GM21619 (cell line): ENCODE results near the gene ETV6.

Experiments used
- ATAC-seq: cut with Tn5 transposase; IDR thresholded peaks from one replicate; pipeline ENCODE4 v1.9.1; 2021; ENCODE audit not compliant: unreplicated experiment

The ETV6 gene

GRCh38 chr12:11846488-11846887, 197.0 kb downstream of the ETV6 start:
- ATAC-seq: no peak

- ATAC-seq: no peak
These were observed 198.1 kb downstream of the ETV6 start for GRCh38 chr12:11847539-11847938.

- ATAC-seq: no peak
These were observed 200.5 kb downstream of the ETV6 start for GRCh38 chr12:11849757-11850504.

GRCh38 chr12:11853126-11853525, 203.7 kb downstream of the ETV6 start:
- ATAC-seq: no peak

GRCh38 chr12:11854011-11854499, 204.6 kb downstream of the ETV6 start:
- no peak for ATAC-seq

- no peak for ATAC-seq
These were observed 206.5 kb downstream of the ETV6 start for GRCh38 chr12:11855983-11856374.

GRCh38 chr12:11856971-11857370, 207.5 kb downstream of the ETV6 start:
- no peak for ATAC-seq

GRCh38 chr12:11859705-11860425, 210.4 kb downstream of the ETV6 start:
- no peak for ATAC-seq

GRCh38 chr12:11861155-11861863, 211.8 kb downstream of the ETV6 start:
- no peak for ATAC-seq

- ATAC-seq: no peak
These were observed 212.6 kb downstream of the ETV6 start for GRCh38 chr12:11861864-11862600.

- ATAC-seq: peak; percentile 42
These were observed 213.3 kb downstream of the ETV6 start for GRCh38 chr12:11862798-11863197.

- no peak for ATAC-seq
These were observed 214.0 kb downstream of the ETV6 start for GRCh38 chr12:11863478-11863906.

GRCh38 chr12:11863988-11864387, 214.5 kb downstream of the ETV6 start:
- ATAC-seq: no peak

GRCh38 chr12:11865824-11866223, 216.3 kb downstream of the ETV6 start:
- ATAC-seq: no peak

GRCh38 chr12:11868027-11868426, 218.6 kb downstream of the ETV6 start:
- ATAC-seq: no peak

- no peak for ATAC-seq
These were observed 219.9 kb downstream of the ETV6 start for GRCh38 chr12:11869406-11869805.

GRCh38 chr12:11870041-11870451, 220.6 kb downstream of the ETV6 start:
- ATAC-seq: no peak

GRCh38 chr12:11872055-11872454, 222.6 kb downstream of the ETV6 start:
- no peak for ATAC-seq

GRCh38 chr12:11875414-11875935, 226.0 kb downstream of the ETV6 start:
- no peak for ATAC-seq

GRCh38 chr12:11876307-11876706, 226.8 kb downstream of the ETV6 start:
- no peak for ATAC-seq
